Colonic mucosa (tissue), 4 donors: ENCODE results near the gene ARHGEF10L. TPM values are rescaled to one million over a fixed set of nuclear protein-coding genes. Genes with fewer than 3 reads are reported as not detected.
"Not testable (repeated sequence)": the region's sequence is repeated elsewhere in the genome, so short reads cannot be mapped to it uniquely, and the experiment has no call there.

Experiments used
- DNase-seq: peaks from one replicate; pipeline ENCODE4 v3.0.0-alpha.2; 2020
- H3K27ac ChIP-seq: fragments of 200-600 bp; one replicate; pipeline ENCODE4 v1.8.0; 2021
- H3K27me3 ChIP-seq: fragments of 200-600 bp; one replicate; pipeline ENCODE4 v1.8.0; 2021
- H3K36me3 ChIP-seq: fragments of 200-600 bp; one replicate; pipeline ENCODE4 v1.8.0; 2021
- H3K4me1 ChIP-seq: fragments of 200-600 bp; one replicate; pipeline ENCODE4 v1.8.0; 2021; ENCODE audit warnings: mild to moderate bottlenecking
- H3K4me3 ChIP-seq: fragments of 200-600 bp; one replicate; pipeline ENCODE4 v1.8.0; 2021
- H3K9ac ChIP-seq, 2 donors: one replicate each; pipeline ENCODE4 v1.7.0; 2013; ENCODE audit warnings: control low read depth in 2 of 2, low read depth in 2 of 2, low read length in 2 of 2
- H3K9me3 ChIP-seq: fragments of 200-600 bp; one replicate; pipeline ENCODE4 v1.8.0; 2021
- CTCF ChIP-seq: fragments of 200-600 bp; IDR thresholded peaks from one replicate; pipeline ENCODE4 v1.8.0; 2022; ENCODE audit warnings: antibody characterized with exemption, mild to moderate bottlenecking
- intact Hi-C: fragments of 100-400 bp; cut with DNase I; formaldehyde crosslinking; loops from one replicate; pipeline ENCODE4 v1.14.1; 2022
- total RNA-seq, 2 donors: library from RNA; stranded (reverse); fragmentation: NEBNext Ultra II Directional in 1 of 2; extraction: Animal tissue kit (Norgen Biotek cat#: 25700) in 1 of 2; gene quantifications; one replicate each; pipeline ENCODE4 v1.2.1, GENCODE V29; 2021
- donor health status: healthy.
- donor health status: DM: no; HTN: no; CAD: no.
- donor health status: DM: no; HTN: no; CAD: no.

The ARHGEF10L gene
- total RNA-seq, 2 donors from 2014 or later = 77.5 to 133 TPM

- Histone ChIP-seq H3K9ac (no peak overlapping the region), H3K9me3 (no peaks in the 10 kb centered on the region), H3K4me1 (no peaks in the 10 kb centered on the region), H3K4me3 (no peak overlapping the region), H3K27ac (no peak overlapping the region), H3K27me3 (no peaks in the 10 kb centered on the region), H3K36me3 (peaks cover 18% of the 10 kb centered on the region)
- no peak for TF ChIP-seq CTCF
- no peak for DNase-seq
- intact Hi-C loops = no loop called here
These were observed 85.2 kb downstream of the ARHGEF10L start for GRCh38 chr1:17624611-17625233.

- TF ChIP-seq CTCF = no peak
- no peaks in the 10 kb centered on the region for H3K4me1 ChIP-seq
- H3K36me3 ChIP-seq = peaks cover 18% of the 10 kb centered on the region
- no peak overlapping the region for H3K9ac ChIP-seq
- no peak overlapping the region for H3K27ac ChIP-seq
- intact Hi-C loops = no loop called here
- DNase-seq = no peak
- no peaks in the 10 kb centered on the region for H3K9me3 ChIP-seq
- no peak overlapping the region for H3K4me3 ChIP-seq
- no peaks in the 10 kb centered on the region for H3K27me3 ChIP-seq
These were observed 87.9 kb downstream of the ARHGEF10L start for GRCh38 chr1:17627239-17628052.

- intact Hi-C loops, DNase-seq, H3K27ac ChIP-seq, H3K4me3 ChIP-seq, H3K36me3 ChIP-seq, H3K9me3 ChIP-seq, H3K9ac ChIP-seq, H3K27me3 ChIP-seq, H3K4me1 ChIP-seq: not testable (repeated sequence)
These were observed 89.5 kb downstream of the ARHGEF10L start for GRCh38 chr1:17629046-17629445.

- Histone ChIP-seq H3K4me1 (no peaks in the 10 kb centered on the region), H3K4me3 (no peak overlapping the region), H3K36me3 (peaks cover 4% of the 10 kb centered on the region), H3K9me3 (no peaks in the 10 kb centered on the region), H3K9ac (no peak overlapping the region), H3K27ac (no peak overlapping the region), H3K27me3 (no peaks in the 10 kb centered on the region)
- TF ChIP-seq CTCF = no peak
- intact Hi-C loops = no loop called here
- no peak for DNase-seq
These were observed 90.0 kb downstream of the ARHGEF10L start for GRCh38 chr1:17629460-17629859.

GRCh38 chr1:17630048-17630830 lies 90.7 kb downstream of the ARHGEF10L start:
- Histone ChIP-seq H3K9me3 (no peaks in the 10 kb centered on the region), H3K9ac (no peak overlapping the region), H3K27me3 (no peaks in the 10 kb centered on the region), H3K4me3 (no peak overlapping the region), H3K36me3 (peaks cover 7% of the 10 kb centered on the region), H3K27ac (peak overlapping the region; percentile 32), H3K4me1 (no peaks in the 10 kb centered on the region)
- no peak for TF ChIP-seq CTCF
- DNase-seq = peak; percentile 53
- intact Hi-C loops = no loop called here
